HepG2 (cell line): ENCODE results near the gene CSK. TPM values are rescaled to one million over a fixed set of nuclear protein-coding genes. Genes with fewer than 3 reads are reported as not detected.

Source experiments
- BORCS8-MEF2B ChIP-seq: sonication (generic); formaldehyde crosslinking; IDR thresholded peaks from 2 replicates; pipeline ENCODE4 v1.8.0; 2022; ENCODE audit warnings: mild to moderate bottlenecking, missing genetic modification reagents
- BRCA1 ChIP-seq: sonication (generic); formaldehyde crosslinking; IDR thresholded peaks from 2 replicates; pipeline ENCODE4 v1.4.0; 2020; ENCODE audit warnings: missing genetic modification reagents
- CCAR2 ChIP-seq: fragments of 200-400 bp; formaldehyde crosslinking; optimal IDR thresholded peaks from 2 replicates; pipeline ENCODE3; 2018; ENCODE audit warnings: low read depth, mild to moderate bottlenecking, low read length, moderate library complexity
- EHMT2 ChIP-seq: fragments of 200-600 bp; sonication (generic); IDR thresholded peaks from 2 replicates; pipeline ENCODE4 v1.7.0; 2017; ENCODE audit warnings: antibody characterized with exemption, low read depth, low read length, borderline replicate concordance
- KDM5B ChIP-seq: sonication (generic); formaldehyde crosslinking; IDR thresholded peaks from 2 replicates; pipeline ENCODE4 v1.4.0; 2020; ENCODE audit warnings: missing genetic modification reagents, mild to moderate bottlenecking, borderline replicate concordance
- NCOR1 ChIP-seq: fragments of 200-600 bp; sonication (generic); IDR thresholded peaks from 2 replicates; pipeline ENCODE4 v1.7.0; 2017; ENCODE audit warnings: antibody characterized with exemption, low read length, borderline replicate concordance
- NFKBIZ ChIP-seq: IDR thresholded peaks from 2 replicates; pipeline ENCODE4 v1.6.1; 2018; ENCODE audit warnings: missing genetic modification reagents, missing compliant biosample characterization
- NFYB ChIP-seq: sonication (generic); formaldehyde crosslinking; IDR thresholded peaks from 2 replicates; pipeline ENCODE4 v1.4.0; 2020; ENCODE audit warnings: missing genetic modification reagents
- PPARG ChIP-seq: conservative IDR thresholded peaks from 2 replicates; pipeline ENCODE4 v1.6.1; 2016; ENCODE audit warnings: missing biosample characterization, missing genetic modification reagents
- RELA ChIP-seq: sonication (generic); formaldehyde crosslinking; IDR thresholded peaks from 2 replicates; pipeline ENCODE4 v1.4.0; 2020; ENCODE audit warnings: missing genetic modification reagents
- TBX3 ChIP-seq: fragments of 450-650 bp; IDR thresholded peaks from 2 replicates; pipeline ENCODE4 v1.6.1; 2017; ENCODE audit warnings: antibody characterized with exemption, mild to moderate bottlenecking, inconsistent platforms, borderline replicate concordance
- U2AF2 ChIP-seq: fragments of 200-400 bp; formaldehyde crosslinking; IDR thresholded peaks from 2 replicates; pipeline ENCODE4 v1.6.1; 2017; ENCODE audit warnings: low read depth, mild to moderate bottlenecking, low read length
- ZBTB43 ChIP-seq: sonication (generic); formaldehyde crosslinking; conservative IDR thresholded peaks from 2 replicates; pipeline ENCODE4 v1.4.0; 2020; ENCODE audit warnings: missing genetic modification reagents
- ZNF431 ChIP-seq: sonication (generic); formaldehyde crosslinking; IDR thresholded peaks from 2 replicates; pipeline ENCODE4 v1.9.0; 2022; ENCODE audit warnings: missing genetic modification reagents, low read depth, mild to moderate bottlenecking, borderline replicate concordance
- ZNF44 ChIP-seq: sonication (generic); formaldehyde crosslinking; IDR thresholded peaks from 2 replicates; pipeline ENCODE4 v1.5.1; 2020; ENCODE audit warnings: mild to moderate bottlenecking, missing genetic modification reagents
- ZNF7 ChIP-seq: IDR thresholded peaks from 2 replicates; pipeline ENCODE4 v1.6.1; 2016; ENCODE audit warnings: missing biosample characterization, missing genetic modification reagents
- ZSCAN25 ChIP-seq: sonication (generic); formaldehyde crosslinking; IDR thresholded peaks from 2 replicates; pipeline ENCODE4 v1.8.0; 2022; ENCODE audit warnings: mild to moderate bottlenecking, missing genetic modification reagents
- polyA plus RNA-seq, 8 experiments: library from polyadenylated mRNA; depleted of rRNA in 3 of 8; stranded (reverse) in 7 of 8; unstranded in 1 of 8; fragments of >200 nt; fragmentation: Illumina TruSeq in 4 of 8; extraction: Trizol in 4 of 8; gene quantifications; 2 replicates each; pipeline versions ENCODE4 v1.2.1 to v1.2.3, GENCODE V29; 2011 to 2016; ENCODE audit warnings: low read depth in 4 of 8, missing spikeins in 1 of 8, mixed read lengths in 1 of 8; ENCODE audit not compliant: insufficient read depth in 1 of 8
- total RNA-seq, 5 experiments: library from RNA; depleted of rRNA; stranded (reverse); fragments of >200 nt; fragmentation: Illumina TruSeq; extraction: Trizol; gene quantifications; 2 replicates each; pipeline ENCODE4 v1.2.3, GENCODE V29; 2016; ENCODE audit warnings: low read depth in 1 of 5
- TF ChIP-seq, protein P1 (sequence below): IDR thresholded peaks from 2 replicates; pipeline ENCODE4 v1.6.1; 2016; ENCODE audit warnings: control low read depth
- TF ChIP-seq, protein P2 (sequence below): sonication (generic); formaldehyde crosslinking; IDR thresholded peaks from 2 replicates; pipeline ENCODE4 v1.5.0; 2020; ENCODE audit warnings: mild to moderate bottlenecking, missing genetic modification reagents, borderline replicate concordance

Gene CSK
- total and polyA plus RNA-seq, 2 of the 13 experiments (the other 11 are each of a cell fraction or from before 2014, with no cell fraction given), result 12.5 to 21.3 TPM

DNA sequence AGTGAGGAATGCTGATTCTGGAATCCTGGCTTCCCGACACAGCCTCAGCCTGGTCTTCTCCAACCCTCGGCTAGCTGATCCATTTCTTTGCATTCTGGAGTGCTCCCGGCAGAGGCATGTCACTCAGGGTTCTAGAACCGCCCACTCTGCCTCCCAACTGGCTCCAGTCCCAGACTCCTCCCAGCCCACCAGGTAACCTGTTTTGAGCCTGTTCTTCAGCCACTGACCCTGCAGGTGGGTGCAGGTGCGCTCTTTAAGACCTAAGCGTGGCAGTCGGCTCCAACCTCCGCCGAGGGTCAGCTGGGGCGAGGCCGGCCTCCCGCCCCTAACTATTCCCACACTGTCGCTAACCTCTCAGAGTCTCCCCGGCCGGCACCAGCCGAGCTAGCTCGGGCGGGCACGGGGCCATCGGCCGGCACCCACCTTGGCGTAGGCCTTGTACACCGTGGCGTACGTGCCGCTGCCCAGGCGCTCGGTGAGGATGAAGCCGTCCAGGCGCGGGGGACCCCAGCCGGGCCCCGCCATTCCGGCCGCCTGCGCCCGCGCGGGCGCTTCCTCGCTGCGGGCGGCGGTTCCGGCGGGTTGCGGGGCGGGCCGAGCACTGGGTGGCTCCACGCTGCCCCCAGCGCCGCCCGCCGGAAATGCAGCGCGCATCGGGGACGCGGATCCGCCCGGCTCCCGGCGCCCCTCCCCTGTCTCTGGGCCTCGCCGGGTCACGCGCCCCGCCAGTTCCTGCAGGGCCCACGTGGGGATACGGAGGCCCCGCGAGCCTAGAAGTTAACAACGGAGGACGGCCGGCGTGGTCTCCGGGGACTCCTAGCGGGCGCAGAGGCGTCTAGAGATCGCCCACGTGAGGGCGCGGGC lies 60.9 kb downstream of the CSK start, which contains the start of gene ULK3 (continued):
- TF ChIP-seq, protein P1, sequence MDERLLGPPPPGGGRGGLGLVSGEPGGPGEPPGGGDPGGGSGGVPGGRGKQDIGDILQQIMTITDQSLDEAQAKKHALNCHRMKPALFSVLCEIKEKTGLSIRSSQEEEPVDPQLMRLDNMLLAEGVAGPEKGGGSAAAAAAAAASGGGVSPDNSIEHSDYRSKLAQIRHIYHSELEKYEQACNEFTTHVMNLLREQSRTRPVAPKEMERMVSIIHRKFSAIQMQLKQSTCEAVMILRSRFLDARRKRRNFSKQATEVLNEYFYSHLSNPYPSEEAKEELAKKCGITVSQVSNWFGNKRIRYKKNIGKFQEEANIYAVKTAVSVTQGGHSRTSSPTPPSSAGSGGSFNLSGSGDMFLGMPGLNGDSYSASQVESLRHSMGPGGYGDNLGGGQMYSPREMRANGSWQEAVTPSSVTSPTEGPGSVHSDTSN (CRISPR knock-in tag), result peak; percentile 88
- TF ChIP-seq NFYB, result peak; percentile 55
- TF ChIP-seq ZSCAN25 (CRISPR knock-in tag), result no peak; the same call in 1 of the 2 replicates
- TF ChIP-seq, protein P2, sequence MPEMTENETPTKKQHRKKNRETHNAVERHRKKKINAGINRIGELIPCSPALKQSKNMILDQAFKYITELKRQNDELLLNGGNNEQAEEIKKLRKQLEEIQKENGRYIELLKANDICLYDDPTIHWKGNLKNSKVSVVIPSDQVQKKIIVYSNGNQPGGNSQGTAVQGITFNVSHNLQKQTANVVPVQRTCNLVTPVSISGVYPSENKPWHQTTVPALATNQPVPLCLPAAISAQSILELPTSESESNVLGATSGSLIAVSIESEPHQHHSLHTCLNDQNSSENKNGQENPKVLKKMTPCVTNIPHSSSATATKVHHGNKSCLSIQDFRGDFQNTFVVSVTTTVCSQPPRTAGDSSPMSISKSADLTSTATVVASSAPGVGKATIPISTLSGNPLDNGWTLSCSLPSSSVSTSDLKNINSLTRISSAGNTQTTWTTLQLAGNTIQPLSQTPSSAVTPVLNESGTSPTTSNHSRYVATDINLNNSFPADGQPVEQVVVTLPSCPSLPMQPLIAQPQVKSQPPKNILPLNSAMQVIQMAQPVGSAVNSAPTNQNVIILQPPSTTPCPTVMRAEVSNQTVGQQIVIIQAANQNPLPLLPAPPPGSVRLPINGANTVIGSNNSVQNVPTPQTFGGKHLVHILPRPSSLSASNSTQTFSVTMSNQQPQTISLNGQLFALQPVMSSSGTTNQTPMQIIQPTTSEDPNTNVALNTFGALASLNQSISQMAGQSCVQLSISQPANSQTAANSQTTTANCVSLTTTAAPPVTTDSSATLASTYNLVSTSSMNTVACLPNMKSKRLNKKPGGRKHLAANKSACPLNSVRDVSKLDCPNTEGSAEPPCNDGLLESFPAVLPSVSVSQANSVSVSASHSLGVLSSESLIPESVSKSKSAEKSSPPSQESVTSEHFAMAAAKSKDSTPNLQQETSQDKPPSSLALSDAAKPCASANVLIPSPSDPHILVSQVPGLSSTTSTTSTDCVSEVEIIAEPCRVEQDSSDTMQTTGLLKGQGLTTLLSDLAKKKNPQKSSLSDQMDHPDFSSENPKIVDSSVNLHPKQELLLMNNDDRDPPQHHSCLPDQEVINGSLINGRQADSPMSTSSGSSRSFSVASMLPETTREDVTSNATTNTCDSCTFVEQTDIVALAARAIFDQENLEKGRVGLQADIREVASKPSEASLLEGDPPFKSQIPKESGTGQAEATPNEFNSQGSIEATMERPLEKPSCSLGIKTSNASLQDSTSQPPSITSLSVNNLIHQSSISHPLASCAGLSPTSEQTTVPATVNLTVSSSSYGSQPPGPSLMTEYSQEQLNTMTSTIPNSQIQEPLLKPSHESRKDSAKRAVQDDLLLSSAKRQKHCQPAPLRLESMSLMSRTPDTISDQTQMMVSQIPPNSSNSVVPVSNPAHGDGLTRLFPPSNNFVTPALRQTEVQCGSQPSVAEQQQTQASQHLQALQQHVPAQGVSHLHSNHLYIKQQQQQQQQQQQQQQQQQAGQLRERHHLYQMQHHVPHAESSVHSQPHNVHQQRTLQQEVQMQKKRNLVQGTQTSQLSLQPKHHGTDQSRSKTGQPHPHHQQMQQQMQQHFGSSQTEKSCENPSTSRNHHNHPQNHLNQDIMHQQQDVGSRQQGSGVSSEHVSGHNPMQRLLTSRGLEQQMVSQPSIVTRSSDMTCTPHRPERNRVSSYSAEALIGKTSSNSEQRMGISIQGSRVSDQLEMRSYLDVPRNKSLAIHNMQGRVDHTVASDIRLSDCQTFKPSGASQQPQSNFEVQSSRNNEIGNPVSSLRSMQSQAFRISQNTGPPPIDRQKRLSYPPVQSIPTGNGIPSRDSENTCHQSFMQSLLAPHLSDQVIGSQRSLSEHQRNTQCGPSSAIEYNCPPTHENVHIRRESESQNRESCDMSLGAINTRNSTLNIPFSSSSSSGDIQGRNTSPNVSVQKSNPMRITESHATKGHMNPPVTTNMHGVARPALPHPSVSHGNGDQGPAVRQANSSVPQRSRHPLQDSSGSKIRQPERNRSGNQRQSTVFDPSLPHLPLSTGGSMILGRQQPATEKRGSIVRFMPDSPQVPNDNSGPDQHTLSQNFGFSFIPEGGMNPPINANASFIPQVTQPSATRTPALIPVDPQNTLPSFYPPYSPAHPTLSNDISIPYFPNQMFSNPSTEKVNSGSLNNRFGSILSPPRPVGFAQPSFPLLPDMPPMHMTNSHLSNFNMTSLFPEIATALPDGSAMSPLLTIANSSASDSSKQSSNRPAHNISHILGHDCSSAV (CRISPR knock-in tag), result 0 out of 2 replicates have a peak, but pooled peaks have one; percentile 76
- 0 out of 2 replicates have a peak, but pooled peaks have one; percentile 24 for TF ChIP-seq NFKBIZ (CRISPR knock-in tag)
- no peak for TF ChIP-seq RELA (CRISPR knock-in tag)
- no peak for TF ChIP-seq EHMT2
- TF ChIP-seq CCAR2, result no peak
- TF ChIP-seq ZNF7 (CRISPR knock-in tag), result no peak
- no peak for TF ChIP-seq ZNF44 (CRISPR knock-in tag)
- peak; percentile 55; the same call in 1 of the 2 replicates for TF ChIP-seq ZNF431 (CRISPR knock-in tag)
- TF ChIP-seq KDM5B, result no peak; the same call in 1 of the 2 replicates
- TF ChIP-seq NCOR1, result no peak
- TF ChIP-seq PPARG (CRISPR knock-in tag), result no peak
- no peak for TF ChIP-seq U2AF2
- TF ChIP-seq BORCS8-MEF2B (CRISPR knock-in tag), result peak; percentile 51; the same call in 1 of the 2 replicates
- 0 out of 2 replicates have a peak, but pooled peaks have one; percentile 38 for TF ChIP-seq BRCA1
- TF ChIP-seq ZBTB43 (CRISPR knock-in tag), result 0 out of 2 replicates have a peak, but pooled peaks have one; percentile 25
- no peak for TF ChIP-seq TBX3
